OCI-LY3 (cell line): Measurements from ENCODE around the gene TLCD1.

ENCODE experiments used
- H2AFZ ChIP-seq: fragments of 200-600, 300-600 bp; shearing (Covaris generic); 2 replicates; pipeline ENCODE4 v1.6.0; 2014; ENCODE audit warnings: antibody characterized with exemption, low read depth, low read length
- H3K27ac ChIP-seq: fragments of 200-600, 300-600 bp; sonication (generic); 2 replicates; pipeline ENCODE4 v1.5.1; 2014; ENCODE audit warnings: mild to moderate bottlenecking, low read length, moderate library complexity, mixed read lengths
- H3K27me3 ChIP-seq: fragments of 200-600, 300-600 bp; sonication (generic); 2 replicates; pipeline ENCODE4 v1.6.1; 2014; ENCODE audit warnings: low read depth, low read length, mixed read lengths
- H3K36me3 ChIP-seq: fragments of 200-600, 300-600 bp; sonication (generic); replicated peaks from 2 replicates; pipeline ENCODE3; 2014; ENCODE audit warnings: low read depth, low read length, mixed read lengths
- H3K4me1 ChIP-seq: fragments of 300-600, 200-600 bp; sonication (generic); 2 replicates; pipeline ENCODE4 v1.6.1; 2014; ENCODE audit warnings: low read length, mixed read lengths
- H3K4me2 ChIP-seq: fragments of 200-600, 300-600 bp; sonication (generic); 2 replicates; pipeline ENCODE4 v1.6.1; 2014; ENCODE audit warnings: low read length, mixed read lengths
- H3K4me3 ChIP-seq: fragments of 300-600, 200-600 bp; sonication (generic); 2 replicates; pipeline ENCODE4 v1.5.1; 2014; ENCODE audit warnings: antibody characterized with exemption, mild to moderate bottlenecking, low read length, moderate library complexity
- H3K79me2 ChIP-seq: fragments of 300-600, 200-600 bp; shearing (Covaris generic); 2 replicates; pipeline ENCODE4 v1.6.1; 2014; ENCODE audit warnings: mild to moderate bottlenecking, low read length, mixed read lengths
- H3K9ac ChIP-seq: fragments of 300-600, 200-600 bp; shearing (Covaris generic); 2 replicates; pipeline ENCODE4 v1.6.0; 2014; ENCODE audit warnings: mild to moderate bottlenecking, low read length, moderate library complexity
- H3K9me3 ChIP-seq: fragments of 200-600, 300-600 bp; shearing (Covaris generic); 2 replicates; pipeline ENCODE4 v1.6.1; 2014; ENCODE audit warnings: low read length, mixed read lengths; ENCODE audit not compliant: insufficient read depth
- H4K20me1 ChIP-seq: fragments of 200-600, 300-600 bp; sonication (generic); 2 replicates; pipeline ENCODE4 v1.6.1; 2016; ENCODE audit warnings: low read length, mixed read lengths; ENCODE audit not compliant: insufficient read depth
- EZH2phosphoT487 ChIP-seq: fragments of 200-600 bp; shearing (Covaris generic); IDR thresholded peaks from 2 replicates; pipeline ENCODE4 v1.6.1; 2018; ENCODE audit warnings: antibody characterized with exemption, mixed run types, low read depth
- TF ChIP-seq, protein P1 (sequence below): fragments of 200-600, 300-600 bp; sonication (generic); IDR thresholded peaks from 2 replicates; pipeline ENCODE4 v1.5.1; 2014; ENCODE audit warnings: antibody characterized with exemption, low read length, low read depth

TLCD1 gene

DNA sequence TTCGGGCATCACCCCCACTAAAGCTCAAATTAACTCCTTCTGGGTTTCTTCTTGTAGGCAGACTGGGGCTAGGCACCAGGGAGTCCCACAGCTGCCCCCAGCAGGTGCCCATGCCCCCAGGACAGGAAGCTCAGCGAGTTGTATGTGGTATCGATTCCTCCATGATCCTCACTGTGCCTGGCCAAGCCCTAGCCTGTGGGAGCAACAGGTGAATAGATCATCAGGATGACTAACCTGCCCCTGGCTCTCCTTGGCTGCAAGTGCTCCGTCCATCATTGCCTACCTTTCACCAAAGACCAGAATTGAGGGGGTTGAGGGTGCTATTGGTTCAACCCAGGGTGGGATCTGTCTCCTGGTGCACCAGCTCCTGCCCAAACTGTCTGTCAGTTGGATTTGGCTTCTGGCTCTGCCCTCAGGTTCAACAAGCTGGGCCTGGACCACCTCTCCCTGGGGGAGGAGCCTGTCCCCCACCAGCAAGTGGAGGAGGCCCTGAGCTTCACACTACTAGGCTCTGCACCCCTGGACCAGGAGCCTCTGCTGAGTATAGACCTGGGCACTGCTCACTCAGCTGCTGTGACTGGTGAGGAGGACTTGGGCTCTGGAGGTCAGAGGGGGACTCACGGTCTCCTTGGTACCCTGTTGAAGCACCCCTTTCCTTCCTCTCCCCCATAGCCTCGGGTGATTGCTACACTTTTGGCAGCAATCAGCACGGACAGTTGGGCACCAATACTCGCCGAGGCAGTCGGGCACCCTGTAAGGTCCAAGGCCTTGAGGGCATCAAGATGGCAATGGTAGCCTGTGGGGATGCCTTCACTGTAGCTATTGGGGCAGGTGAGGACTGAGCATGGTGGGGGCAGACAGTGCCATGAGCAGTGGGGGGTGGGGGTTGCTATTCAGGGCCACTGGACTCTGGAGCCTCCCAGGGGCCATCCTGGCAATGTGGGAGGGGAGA lies 14.6 kb upstream of the TLCD1 start:
- Histone ChIP-seq H3K9me3 (no peaks in the 10 kb centered on the region), H3K4me1 (peaks cover 65% of the 10 kb centered on the region), H3K27ac (peak overlapping the region; percentile 94), H3K36me3 (peaks cover 40% of the 10 kb centered on the region), H3K27me3 (no peaks in the 10 kb centered on the region), H3K4me3 (peak overlapping the region; percentile 12; the same call in 1 of the 2 replicates), H3K9ac (peak overlapping the region; percentile 99), H4K20me1 (peaks cover 11% of the 10 kb centered on the region), H3K79me2 (peaks cover 44% of the 10 kb centered on the region), H3K4me2 (peak overlapping the region; percentile 95), H2AFZ (no peak overlapping the region)
- TF ChIP-seq, protein P1, sequence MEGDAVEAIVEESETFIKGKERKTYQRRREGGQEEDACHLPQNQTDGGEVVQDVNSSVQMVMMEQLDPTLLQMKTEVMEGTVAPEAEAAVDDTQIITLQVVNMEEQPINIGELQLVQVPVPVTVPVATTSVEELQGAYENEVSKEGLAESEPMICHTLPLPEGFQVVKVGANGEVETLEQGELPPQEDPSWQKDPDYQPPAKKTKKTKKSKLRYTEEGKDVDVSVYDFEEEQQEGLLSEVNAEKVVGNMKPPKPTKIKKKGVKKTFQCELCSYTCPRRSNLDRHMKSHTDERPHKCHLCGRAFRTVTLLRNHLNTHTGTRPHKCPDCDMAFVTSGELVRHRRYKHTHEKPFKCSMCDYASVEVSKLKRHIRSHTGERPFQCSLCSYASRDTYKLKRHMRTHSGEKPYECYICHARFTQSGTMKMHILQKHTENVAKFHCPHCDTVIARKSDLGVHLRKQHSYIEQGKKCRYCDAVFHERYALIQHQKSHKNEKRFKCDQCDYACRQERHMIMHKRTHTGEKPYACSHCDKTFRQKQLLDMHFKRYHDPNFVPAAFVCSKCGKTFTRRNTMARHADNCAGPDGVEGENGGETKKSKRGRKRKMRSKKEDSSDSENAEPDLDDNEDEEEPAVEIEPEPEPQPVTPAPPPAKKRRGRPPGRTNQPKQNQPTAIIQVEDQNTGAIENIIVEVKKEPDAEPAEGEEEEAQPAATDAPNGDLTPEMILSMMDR, result no peak
- no peak for TF ChIP-seq EZH2phosphoT487

DNA sequence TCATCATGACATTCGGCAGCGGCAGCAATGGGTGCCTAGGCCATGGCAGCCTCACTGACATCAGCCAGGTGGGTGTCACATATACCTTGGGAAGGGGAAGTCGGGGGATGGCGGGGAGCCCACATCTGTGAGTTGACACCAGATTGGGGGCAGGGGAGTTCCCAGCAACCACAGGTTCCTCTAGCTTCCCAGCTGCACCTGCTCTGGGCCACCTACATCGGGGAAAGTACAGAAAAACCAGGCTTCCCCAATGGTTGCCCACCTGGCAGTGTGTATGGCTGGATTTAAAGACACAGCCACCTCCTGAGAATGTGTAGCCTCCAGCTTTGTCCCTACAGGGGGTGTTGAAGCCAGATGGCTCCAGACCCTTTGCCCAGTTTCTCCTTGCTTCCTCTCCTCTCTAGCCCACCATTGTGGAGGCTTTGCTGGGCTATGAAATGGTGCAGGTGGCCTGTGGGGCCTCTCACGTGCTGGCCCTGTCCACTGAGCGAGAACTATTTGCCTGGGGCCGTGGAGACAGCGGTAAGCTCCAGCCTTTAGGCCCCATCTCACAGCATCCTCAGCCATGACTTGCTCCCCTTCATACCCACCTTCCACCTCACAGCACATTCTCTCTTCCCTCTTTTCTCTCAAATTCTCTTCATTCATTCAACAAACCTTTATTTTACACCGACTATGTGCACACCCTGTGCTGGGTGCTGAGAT lies 12.8 kb upstream of the TLCD1 start:
- H3K27ac ChIP-seq, result peak overlapping the region; percentile 94
- no peaks in the 10 kb centered on the region for H3K27me3 ChIP-seq
- peak overlapping the region; percentile 60 for H3K4me3 ChIP-seq
- H2AFZ ChIP-seq, result no peak overlapping the region
- no peaks in the 10 kb centered on the region for H3K9me3 ChIP-seq
- peaks cover 26% of the 10 kb centered on the region for H3K79me2 ChIP-seq
- H4K20me1 ChIP-seq, result no peaks in the 10 kb centered on the region
- no peak for TF ChIP-seq EZH2phosphoT487
- TF ChIP-seq, protein P1, result no peak
- peak overlapping the region; percentile 89 for H3K9ac ChIP-seq
- peaks cover 41% of the 10 kb centered on the region for H3K36me3 ChIP-seq
- peaks cover 80% of the 10 kb centered on the region for H3K4me1 ChIP-seq
- H3K4me2 ChIP-seq, result peak overlapping the region; percentile 81

DNA sequence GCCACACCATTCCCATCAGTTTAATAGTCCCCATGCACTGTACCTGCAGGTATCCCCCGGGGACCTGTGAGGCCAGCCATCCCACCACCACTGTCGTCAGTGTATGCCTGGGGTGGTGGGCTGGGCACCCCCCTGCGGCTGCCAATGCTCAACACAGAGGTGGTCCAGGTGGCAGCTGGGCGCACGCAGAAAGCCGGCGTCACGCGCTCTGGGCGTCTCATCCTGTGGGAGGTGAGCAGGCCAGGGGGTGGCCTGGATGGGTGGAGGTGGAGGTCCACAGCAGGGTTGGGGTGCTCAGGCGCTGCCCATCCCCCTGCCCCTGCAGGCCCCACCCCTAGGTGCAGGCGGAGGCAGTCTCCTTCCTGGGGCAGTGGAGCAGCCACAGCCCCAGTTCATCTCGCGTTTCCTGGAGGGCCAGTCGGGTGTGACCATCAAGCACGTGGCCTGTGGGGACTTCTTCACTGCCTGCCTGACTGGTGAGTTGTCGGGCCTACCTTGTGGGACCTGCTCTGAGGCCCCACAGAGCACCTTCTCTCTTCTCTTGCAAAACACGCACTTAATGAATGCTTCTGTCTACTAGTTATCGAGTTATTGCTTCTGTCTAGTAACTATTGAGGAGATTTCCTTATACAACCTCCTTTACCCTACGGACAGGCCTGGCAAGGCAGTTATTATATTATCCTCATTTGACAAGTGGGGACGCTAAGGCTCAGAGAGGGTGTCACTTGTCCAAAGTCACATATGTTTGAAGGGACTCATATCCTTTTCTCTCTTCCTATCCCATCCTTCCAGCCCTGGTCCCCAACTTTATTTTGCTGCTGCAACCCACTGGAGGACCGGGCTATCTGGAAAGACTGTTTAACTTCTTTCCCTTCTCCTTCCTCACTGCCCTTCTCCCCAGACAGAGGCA lies 12.0 kb upstream of the TLCD1 start:
- H3K9me3 ChIP-seq, result no peaks in the 10 kb centered on the region
- TF ChIP-seq EZH2phosphoT487, result no peak
- TF ChIP-seq, protein P1, result no peak
- peak overlapping the region; percentile 89 for H3K9ac ChIP-seq
- H3K4me2 ChIP-seq, result peak overlapping the region; percentile 81
- peaks cover 42% of the 10 kb centered on the region for H3K36me3 ChIP-seq
- no peaks in the 10 kb centered on the region for H4K20me1 ChIP-seq
- peak overlapping the region; percentile 60 for H3K4me3 ChIP-seq
- no peaks in the 10 kb centered on the region for H3K27me3 ChIP-seq
- no peak overlapping the region for H2AFZ ChIP-seq
- peaks cover 85% of the 10 kb centered on the region for H3K4me1 ChIP-seq
- peak overlapping the region; percentile 94 for H3K27ac ChIP-seq
- H3K79me2 ChIP-seq, result peaks cover 19% of the 10 kb centered on the region
